ENCODE results near the gene RNU5B-1. TPM values are rescaled to one million over a fixed set of nuclear protein-coding genes. Genes with fewer than 3 reads are reported as not detected.

Gene RNU5B-1
- total and polyA plus RNA-seq, 9 donors: 22.1 to 67.7 (median 29.6) TPM; not detected in 4

GRCh38 chr15:65323071-65323511, 18.6 kb downstream of the RNU5B-1 start:
- Histone ChIP-seq H3K27me3 (no peaks in the 10 kb centered on the region), H3K9me3 (no peaks in the 10 kb centered on the region), H3K4me1 (ENCODE audit: insufficient read depth) (peaks cover 3% of the 10 kb centered on the region), H3K36me3 (no peaks in the 10 kb centered on the region), H3K27ac (no peak overlapping the region), H3K4me3 (no peak overlapping the region)
- no peak for TF ChIP-seq EP300 (IDR thresholded peaks at IDR 0.05)
- no peak for TF ChIP-seq POLR2A (IDR thresholded peaks at IDR 0.05)
- TF ChIP-seq, protein P1, sequence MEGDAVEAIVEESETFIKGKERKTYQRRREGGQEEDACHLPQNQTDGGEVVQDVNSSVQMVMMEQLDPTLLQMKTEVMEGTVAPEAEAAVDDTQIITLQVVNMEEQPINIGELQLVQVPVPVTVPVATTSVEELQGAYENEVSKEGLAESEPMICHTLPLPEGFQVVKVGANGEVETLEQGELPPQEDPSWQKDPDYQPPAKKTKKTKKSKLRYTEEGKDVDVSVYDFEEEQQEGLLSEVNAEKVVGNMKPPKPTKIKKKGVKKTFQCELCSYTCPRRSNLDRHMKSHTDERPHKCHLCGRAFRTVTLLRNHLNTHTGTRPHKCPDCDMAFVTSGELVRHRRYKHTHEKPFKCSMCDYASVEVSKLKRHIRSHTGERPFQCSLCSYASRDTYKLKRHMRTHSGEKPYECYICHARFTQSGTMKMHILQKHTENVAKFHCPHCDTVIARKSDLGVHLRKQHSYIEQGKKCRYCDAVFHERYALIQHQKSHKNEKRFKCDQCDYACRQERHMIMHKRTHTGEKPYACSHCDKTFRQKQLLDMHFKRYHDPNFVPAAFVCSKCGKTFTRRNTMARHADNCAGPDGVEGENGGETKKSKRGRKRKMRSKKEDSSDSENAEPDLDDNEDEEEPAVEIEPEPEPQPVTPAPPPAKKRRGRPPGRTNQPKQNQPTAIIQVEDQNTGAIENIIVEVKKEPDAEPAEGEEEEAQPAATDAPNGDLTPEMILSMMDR (IDR thresholded peaks at IDR 0.05): no peak
- peak; percentile 49 to 75 (median 68) for DNase-seq
- intact Hi-C loops (cut with DNase I): loop anchor here in 2 of 4 donors (5.0 kb wide), 1 partner anchor 59 kb away; no protein-coding TSS in a partner anchor
- 3 to 9% (median 4%) methylated on average over 7 to 9 of the region's 9 CpGs for WGBS, 3 donors

GRCh38 chr15:65326117-65326526, 21.6 kb downstream of the RNU5B-1 start:
- DNase-seq: peak in 3 of 5 donors; percentile 37 to 58 (median 37)
- H3K4me1 ChIP-seq (ENCODE audit: insufficient read depth): peaks cover 6% of the 10 kb centered on the region
- no peaks in the 10 kb centered on the region for H3K9me3 ChIP-seq
- H3K4me3 ChIP-seq: no peak overlapping the region
- 26 to 38% (median 30%) methylated on average over 10 to 12 of the region's 12 CpGs for WGBS, 3 donors
- intact Hi-C loops (cut with DNase I): loop anchor here in 1 of 4 donors (5.0 kb wide), 1 partner anchor 46 kb away; no protein-coding TSS in a partner anchor
- TF ChIP-seq, protein P1 (IDR thresholded peaks at IDR 0.05): no peak
- TF ChIP-seq POLR2A (IDR thresholded peaks at IDR 0.05) (no peak), EP300 (IDR thresholded peaks at IDR 0.05) (no peak)
- no peaks in the 10 kb centered on the region for H3K27me3 ChIP-seq
- H3K27ac ChIP-seq: no peak overlapping the region
- no peaks in the 10 kb centered on the region for H3K36me3 ChIP-seq

DNA sequence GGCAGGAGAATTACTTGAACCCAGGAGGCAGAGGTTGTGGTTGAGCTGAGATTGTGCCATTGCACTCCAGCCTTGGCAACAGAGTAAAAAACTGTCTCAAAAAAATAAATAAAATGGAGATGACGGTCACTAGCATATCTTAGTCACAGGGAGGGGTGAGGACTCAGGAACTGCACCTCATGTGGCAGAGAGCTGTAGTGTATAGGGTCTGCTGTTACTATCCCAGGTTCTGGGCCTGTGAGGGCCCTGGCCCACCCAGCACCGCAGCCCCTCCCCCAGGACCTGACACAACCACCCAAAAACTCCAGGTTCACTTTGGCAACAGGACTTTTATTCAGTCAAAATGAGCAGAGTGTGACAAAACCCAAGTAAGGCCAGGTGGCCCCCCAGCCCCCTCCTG, 22.3 kb downstream of the RNU5B-1 start:
- H3K4me3 ChIP-seq: no peak overlapping the region
- no peaks in the 10 kb centered on the region for H3K36me3 ChIP-seq
- H3K9me3 ChIP-seq: no peaks in the 10 kb centered on the region
- H3K27me3 ChIP-seq: no peaks in the 10 kb centered on the region
- intact Hi-C loops (cut with DNase I): loop anchor here in 1 of 4 donors (5.0 kb wide), 1 partner anchor 45 kb away; no protein-coding TSS in a partner anchor
- no peak for TF ChIP-seq EP300 (IDR thresholded peaks at IDR 0.05)
- TF ChIP-seq, protein P1 (IDR thresholded peaks at IDR 0.05): no peak
- 81 to 95% (median 82%) methylated on average over 2 of the region's 2 CpGs for WGBS, 3 donors
- H3K27ac ChIP-seq: no peak overlapping the region
- peaks cover 6% of the 10 kb centered on the region for H3K4me1 ChIP-seq (ENCODE audit: insufficient read depth)
- no peak for DNase-seq

DNA sequence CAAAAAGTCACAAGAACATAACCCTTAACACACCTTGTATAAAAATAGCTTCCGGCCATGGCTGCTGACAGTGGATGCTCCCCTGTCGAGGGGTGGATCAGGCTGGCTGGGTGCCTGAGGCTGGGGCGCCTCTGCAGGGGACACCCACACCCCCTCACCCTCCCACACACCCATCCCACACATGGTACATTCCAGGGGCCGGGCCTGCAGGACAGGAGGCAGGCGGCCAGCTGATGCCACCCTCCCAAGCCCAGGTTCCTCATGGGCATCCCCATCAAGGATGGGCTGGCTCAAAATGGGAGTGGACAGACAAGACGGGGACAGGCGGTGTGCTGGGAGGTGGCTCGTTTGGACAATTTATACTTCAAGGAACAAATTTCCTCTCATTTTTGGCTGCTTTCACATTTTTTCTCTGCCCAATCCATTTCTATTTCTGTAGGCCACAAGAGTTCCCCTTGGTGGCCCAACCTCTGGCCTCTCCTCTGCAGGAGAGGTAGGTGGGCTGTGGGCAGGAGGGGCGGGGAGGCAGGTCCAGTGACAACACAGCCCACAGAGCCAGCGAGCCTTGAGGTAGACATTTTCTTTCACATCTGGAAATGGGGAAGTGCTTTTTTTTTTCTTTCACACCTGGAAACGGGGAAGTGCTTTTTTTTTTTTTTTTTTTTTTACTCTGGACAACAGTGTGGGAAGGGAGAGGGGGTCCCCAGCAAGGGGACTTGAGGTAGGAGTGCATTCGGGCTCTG, 23.3 kb downstream of the RNU5B-1 start:
- H3K4me1 ChIP-seq (ENCODE audit: insufficient read depth): peaks cover 6% of the 10 kb centered on the region
- H3K4me3 ChIP-seq: no peak overlapping the region
- intact Hi-C loops (cut with DNase I): loop anchor here in 1 of 4 donors (5.0 kb wide), 1 partner anchor 44 kb away; no protein-coding TSS in a partner anchor
- no peak for DNase-seq
- H3K27ac ChIP-seq: no peak overlapping the region
- TF ChIP-seq POLR2A (IDR thresholded peaks at IDR 0.05): no peak
- TF ChIP-seq, protein P1 (IDR thresholded peaks at IDR 0.05): no peak
- TF ChIP-seq EP300 (IDR thresholded peaks at IDR 0.05): no peak
- no peaks in the 10 kb centered on the region for H3K27me3 ChIP-seq
- H3K36me3 ChIP-seq: no peaks in the 10 kb centered on the region
- no peaks in the 10 kb centered on the region for H3K9me3 ChIP-seq
- 82 to 84% (median 84%) methylated on average over 12 of the region's 12 CpGs for WGBS, 3 donors
